Peyer's patch (tissue), 4 donors: ENCODE data around the gene HNF1A. TPM values are rescaled to one million over a fixed set of nuclear protein-coding genes. Genes with fewer than 3 reads are reported as not detected.

Experiments used
- DNase-seq, 3 donors: peaks; one replicate each; pipeline ENCODE4 v3.0.0-alpha.2; 2017 to 2019
- H3K27ac ChIP-seq, 4 donors: fragments of 200-600 bp; sonication (generic); one replicate each; pipeline ENCODE4 v1.5.1; 2016 to 2019
- H3K27me3 ChIP-seq, 2 donors: fragments of 200-600 bp; sonication (generic); one replicate each; pipeline ENCODE4 v1.5.1; 2019
- H3K36me3 ChIP-seq, 3 donors: fragments of 200-600 bp; sonication (generic); one replicate each; pipeline ENCODE4 v1.5.1; 2016 to 2019
- H3K4me1 ChIP-seq, 4 donors: fragments of 200-600 bp; sonication (generic); one replicate each; pipeline ENCODE4 v1.5.1; 2016 to 2019
- H3K4me3 ChIP-seq, 4 donors: fragments of 200-600 bp; sonication (generic); 1 replicate in 3 of 4; 2 replicates in 1 of 4; pipeline ENCODE4 v1.5.1; 2016 to 2019; ENCODE audit warnings: mild to moderate bottlenecking in 1 of 4
- H3K9me3 ChIP-seq, 4 donors: fragments of 200-600 bp; sonication (generic); one replicate each; pipeline ENCODE4 v1.5.1; 2016 to 2019; ENCODE audit warnings: mild to moderate bottlenecking in 1 of 4
- POLR2A ChIP-seq, 2 donors: fragments of 450-650 bp; IDR thresholded peaks; one replicate each; pipeline ENCODE4 v1.5.1; 2017; ENCODE audit warnings: antibody characterized with exemption in 2 of 2, mild to moderate bottlenecking in 2 of 2, moderate library complexity in 2 of 2
- total RNA-seq, 4 donors: library from RNA; depleted of rRNA; stranded (reverse); fragments of >200 nt; gene quantifications; one replicate each; pipeline ENCODE4 v1.1.0, GENCODE V29; 2016
- TF ChIP-seq, protein P1 (sequence below), 6 experiments: fragments of 450-650 bp in 4 of 6; fragments of 200-600 bp in 2 of 6; sonication (generic) in 1 of 6; IDR thresholded peaks; one replicate each; pipeline ENCODE4 v1.5.1; 2017 to 2019; ENCODE audit warnings: antibody characterized with exemption in 6 of 6, mild to moderate bottlenecking in 3 of 6, moderate library complexity in 1 of 6

The HNF1A gene
- total RNA-seq, 4 donors from 2014 or later = 15.7 to 93.6 (median 57.0) TPM

DNA sequence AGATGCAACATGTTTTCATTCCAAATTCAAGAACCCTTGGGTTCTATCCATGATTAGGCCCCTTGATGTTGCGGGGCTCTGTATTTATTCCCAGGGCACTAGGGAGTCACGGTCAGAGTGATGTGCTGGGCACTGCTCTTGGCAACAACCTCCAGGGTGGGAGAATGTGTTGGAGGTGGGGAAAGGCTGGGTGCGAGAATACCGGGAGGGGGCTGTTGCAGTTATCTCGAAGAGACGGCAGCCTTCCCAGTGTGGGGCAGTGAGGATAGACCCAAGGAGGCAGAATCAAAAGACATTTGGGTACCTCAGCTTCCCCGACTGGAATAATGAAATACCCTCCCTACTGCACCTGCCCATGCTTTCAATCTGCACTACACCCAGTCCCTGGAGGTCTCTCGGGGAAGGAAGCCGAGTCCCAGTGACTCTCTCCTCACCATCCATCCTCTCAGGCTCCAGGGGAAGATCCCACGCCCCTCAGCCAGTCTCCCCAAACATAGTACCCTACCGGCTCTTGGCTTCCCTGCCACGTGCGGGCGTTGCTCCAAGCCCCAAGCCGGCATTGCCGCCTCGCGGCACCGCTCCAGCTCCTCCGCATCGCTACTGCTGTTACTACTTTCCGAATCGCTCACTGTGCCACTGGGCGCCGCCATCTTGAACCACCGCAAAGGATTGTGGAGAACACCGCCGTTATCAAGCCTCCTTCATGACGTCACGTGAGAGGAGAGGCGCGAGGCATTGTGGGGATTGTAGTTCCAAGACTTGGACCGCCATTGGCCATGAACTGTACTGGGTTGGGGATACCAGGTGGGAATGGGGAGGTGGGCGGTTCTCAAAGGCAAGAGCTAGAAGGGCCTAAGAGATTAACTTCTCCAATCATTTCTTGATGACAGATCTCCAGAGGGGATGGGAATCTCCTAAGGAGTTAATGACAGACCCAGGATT is 37.8 kb downstream of the HNF1A start, which contains the start of gene C12orf43:
Gene C12orf43, minus strand, starts transcription at position 663 of the 942 bp plus-strand sequence. Its CDS starts 13 bp downstream, at position 650.
- Histone ChIP-seq H3K4me1 (peaks cover 0 to 10% (median 2%) of the 10 kb centered on the region in 4 donors), H3K27me3 (no peaks in the 10 kb centered on the region), H3K27ac (peak within 1 kb of the TSS; percentile 65 to 81 (median 72)), H3K9me3 (no peaks in the 10 kb centered on the region), H3K36me3 (peaks cover 0 to 6% (median 0%) of the 10 kb centered on the region in 3 donors), H3K4me3 (peak within 1 kb of the TSS; percentile 70 to 89 (median 82))
- TF ChIP-seq, protein P1, sequence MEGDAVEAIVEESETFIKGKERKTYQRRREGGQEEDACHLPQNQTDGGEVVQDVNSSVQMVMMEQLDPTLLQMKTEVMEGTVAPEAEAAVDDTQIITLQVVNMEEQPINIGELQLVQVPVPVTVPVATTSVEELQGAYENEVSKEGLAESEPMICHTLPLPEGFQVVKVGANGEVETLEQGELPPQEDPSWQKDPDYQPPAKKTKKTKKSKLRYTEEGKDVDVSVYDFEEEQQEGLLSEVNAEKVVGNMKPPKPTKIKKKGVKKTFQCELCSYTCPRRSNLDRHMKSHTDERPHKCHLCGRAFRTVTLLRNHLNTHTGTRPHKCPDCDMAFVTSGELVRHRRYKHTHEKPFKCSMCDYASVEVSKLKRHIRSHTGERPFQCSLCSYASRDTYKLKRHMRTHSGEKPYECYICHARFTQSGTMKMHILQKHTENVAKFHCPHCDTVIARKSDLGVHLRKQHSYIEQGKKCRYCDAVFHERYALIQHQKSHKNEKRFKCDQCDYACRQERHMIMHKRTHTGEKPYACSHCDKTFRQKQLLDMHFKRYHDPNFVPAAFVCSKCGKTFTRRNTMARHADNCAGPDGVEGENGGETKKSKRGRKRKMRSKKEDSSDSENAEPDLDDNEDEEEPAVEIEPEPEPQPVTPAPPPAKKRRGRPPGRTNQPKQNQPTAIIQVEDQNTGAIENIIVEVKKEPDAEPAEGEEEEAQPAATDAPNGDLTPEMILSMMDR (IDR thresholded peaks at IDR 0.05) = no peak
- TF ChIP-seq POLR2A (IDR thresholded peaks at IDR 0.05) = peak in 1 of 2 donors; percentile 29
- peak; percentile 89 to 97 (median 94) for DNase-seq

DNA sequence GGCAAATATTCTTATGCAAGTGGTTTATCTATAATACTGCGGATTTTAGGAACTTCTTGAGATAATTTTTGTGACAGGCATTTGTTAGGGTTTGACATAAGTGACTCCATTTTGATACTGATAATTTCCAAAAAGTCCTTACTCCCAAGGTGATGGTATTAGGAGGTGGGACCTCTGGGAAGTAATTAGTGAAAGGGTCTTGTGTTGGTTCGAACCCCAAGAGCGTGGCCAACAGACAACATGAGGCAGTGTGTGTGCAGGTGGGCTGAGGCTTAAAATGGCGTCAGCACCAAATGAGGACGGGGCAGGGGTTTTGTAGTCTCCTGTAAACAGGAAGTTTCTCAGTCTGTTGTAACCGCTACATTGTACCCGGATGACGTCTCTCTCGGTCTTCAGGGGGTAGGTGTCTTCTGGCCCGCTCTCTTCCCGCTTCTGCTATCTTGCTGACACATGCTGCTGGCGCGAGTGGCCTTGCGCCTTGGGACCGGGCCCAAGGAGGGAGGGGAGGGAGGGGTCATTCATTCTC is 39.7 kb downstream of the HNF1A start:
- TF ChIP-seq POLR2A (IDR thresholded peaks at IDR 0.05) = no peak
- TF ChIP-seq, protein P1 (IDR thresholded peaks at IDR 0.05) = no peak
- Histone ChIP-seq H3K4me1 (peaks cover 0 to 10% (median 2%) of the 10 kb centered on the region in 4 donors), H3K9me3 (no peaks in the 10 kb centered on the region), H3K27me3 (no peaks in the 10 kb centered on the region), H3K27ac (no peak overlapping the region), H3K4me3 (no peak overlapping the region), H3K36me3 (no peaks in the 10 kb centered on the region)
- DNase-seq = no peak

DNA sequence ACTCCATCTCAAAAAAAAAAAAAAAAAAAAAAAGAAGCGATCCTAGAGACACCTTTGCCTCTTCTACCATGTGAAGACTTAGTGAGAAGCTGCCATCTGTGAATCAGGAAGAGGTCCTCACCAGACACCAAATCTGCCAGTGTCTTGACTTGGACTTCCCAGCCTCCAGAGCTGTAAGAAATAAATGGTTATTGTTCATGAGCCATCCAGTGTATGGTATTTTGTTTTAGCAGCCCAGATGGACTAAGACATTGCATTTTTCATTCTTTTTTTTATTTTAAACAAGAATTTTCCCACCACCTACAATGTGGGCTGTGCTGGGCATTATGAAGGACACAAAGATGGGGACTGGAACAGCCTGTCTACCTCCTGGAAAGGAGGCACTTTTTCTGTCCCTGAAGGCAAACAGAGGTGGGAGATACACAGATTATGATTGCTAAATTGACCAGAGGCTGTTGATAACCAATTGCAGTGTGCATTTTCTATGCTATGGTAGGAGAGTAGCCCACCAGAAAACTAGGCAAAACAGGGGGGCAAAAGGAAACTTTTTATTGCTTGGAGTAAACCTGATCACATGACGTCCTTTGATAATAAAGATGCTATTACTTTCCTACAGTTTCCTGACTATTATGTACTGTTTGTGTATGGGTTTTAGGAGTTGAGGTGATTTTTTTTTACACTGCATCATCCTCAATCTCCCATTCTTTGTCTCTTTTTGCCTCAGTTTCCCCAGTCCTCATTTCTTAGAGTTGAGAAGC is 40.7 kb downstream of the HNF1A start:
- no peaks in the 10 kb centered on the region for H3K27me3 ChIP-seq
- no peaks in the 10 kb centered on the region for H3K36me3 ChIP-seq
- peaks cover 0 to 10% (median 2%) of the 10 kb centered on the region in 4 donors for H3K4me1 ChIP-seq
- no peak for DNase-seq
- no peaks in the 10 kb centered on the region for H3K9me3 ChIP-seq
- TF ChIP-seq, protein P1 (IDR thresholded peaks at IDR 0.05) = no peak
- no peak for TF ChIP-seq POLR2A (IDR thresholded peaks at IDR 0.05)
- H3K27ac ChIP-seq = no peak overlapping the region
- H3K4me3 ChIP-seq = no peak overlapping the region

DNA sequence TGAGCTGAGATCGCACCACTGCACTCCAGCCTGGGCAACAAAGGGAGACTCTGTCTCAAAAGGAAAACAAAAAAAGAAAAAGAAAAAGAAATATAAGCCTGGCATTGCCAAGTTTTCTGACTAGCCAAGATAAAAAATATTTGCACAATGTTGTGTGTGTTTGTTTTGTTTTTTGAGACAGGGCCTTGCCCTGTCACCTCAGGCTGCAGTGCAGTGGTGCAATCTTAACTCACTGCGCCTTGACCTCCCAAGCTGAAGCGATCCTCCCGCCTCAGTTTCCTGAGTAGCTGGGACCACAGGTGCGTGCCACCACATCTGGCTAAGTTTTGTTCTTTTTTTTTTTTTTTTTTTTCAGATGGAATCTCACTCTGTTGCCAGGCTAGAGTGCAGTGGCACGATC is 43.4 kb downstream of the HNF1A start:
- Histone ChIP-seq H3K27ac (no peak overlapping the region), H3K9me3 (no peaks in the 10 kb centered on the region), H3K4me1 (no peaks in the 10 kb centered on the region), H3K36me3 (no peaks in the 10 kb centered on the region), H3K4me3 (no peak overlapping the region), H3K27me3 (no peaks in the 10 kb centered on the region)
- TF ChIP-seq, protein P1 (IDR thresholded peaks at IDR 0.05) = no peak
- no peak for TF ChIP-seq POLR2A (IDR thresholded peaks at IDR 0.05)
- no peak for DNase-seq

DNA sequence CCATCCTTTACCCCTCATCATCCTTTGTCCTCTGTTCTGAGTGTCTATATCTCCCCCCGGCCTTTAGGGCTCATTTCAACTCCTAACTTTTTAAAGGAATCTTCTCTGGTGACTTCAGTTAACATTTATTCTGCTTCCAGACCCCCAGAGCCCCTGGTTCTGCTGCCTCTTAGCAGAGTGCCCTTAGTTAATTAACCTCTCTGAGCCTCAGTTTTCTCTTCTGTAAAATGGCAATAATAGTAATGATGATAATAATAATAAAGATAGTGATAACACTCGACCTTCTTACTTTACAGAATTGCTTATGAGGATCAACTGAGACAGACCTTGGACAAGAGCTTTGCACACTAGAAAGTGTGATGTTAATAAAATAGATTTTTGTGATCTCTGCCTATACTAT is 44.4 kb downstream of the HNF1A start:
- Histone ChIP-seq H3K9me3 (no peaks in the 10 kb centered on the region), H3K4me1 (no peaks in the 10 kb centered on the region), H3K27ac (no peak overlapping the region), H3K36me3 (no peaks in the 10 kb centered on the region), H3K27me3 (no peaks in the 10 kb centered on the region), H3K4me3 (no peak overlapping the region)
- DNase-seq = no peak
- TF ChIP-seq, protein P1 (IDR thresholded peaks at IDR 0.05) = no peak
- no peak for TF ChIP-seq POLR2A (IDR thresholded peaks at IDR 0.05)
